GM23338 (cell line): Measurements from ENCODE around the gene SLC16A5.

Source experiments
- CREB1 ChIP-seq: fragments of 250-450 bp; sonication (Bioruptor Pico); IDR thresholded peaks from 2 replicates; pipeline ENCODE4 v1.5.0; 2020; ENCODE audit warnings: low read depth, mild to moderate bottlenecking, moderate library complexity
- CTCF ChIP-seq, 2 experiments: fragments of 200-600 bp in 1 of 2; sonication (generic) in 1 of 2; conservative IDR thresholded peaks; 2 replicates each; pipeline versions ENCODE4 v1.5.1 to v1.6.1; 2016 to 2017; ENCODE audit warnings: antibody characterized with exemption in 2 of 2, low read depth in 2 of 2, mild to moderate bottlenecking in 2 of 2, moderate library complexity in 1 of 2
- EZH2 ChIP-seq: fragments of 200-600 bp; sonication (generic); IDR thresholded peaks from one replicate; pipeline ENCODE4 v1.8.0; 2017; ENCODE audit warnings: antibody characterized with exemption, mild to moderate bottlenecking, low read depth; ENCODE audit not compliant: unreplicated experiment
- JUNB ChIP-seq: IDR thresholded peaks from one replicate; pipeline ENCODE4 v1.6.1; 2016; ENCODE audit warnings: antibody characterized with exemption; ENCODE audit not compliant: unreplicated experiment
- POLR2AphosphoS5 ChIP-seq: IDR thresholded peaks from 2 replicates; pipeline ENCODE4 v1.6.1; 2016; ENCODE audit warnings: antibody characterized with exemption, low read depth
- ZNF331 ChIP-seq: fragments of 250-450 bp; sonication (Bioruptor Pico); IDR thresholded peaks from 2 replicates; pipeline ENCODE4 v1.5.0; 2020; ENCODE audit warnings: low read depth, mild to moderate bottlenecking, moderate library complexity
- TF ChIP-seq, protein P1 (sequence below): IDR thresholded peaks from one replicate; pipeline ENCODE4 v1.6.1; 2018; ENCODE audit warnings: antibody characterized with exemption; ENCODE audit not compliant: unreplicated experiment
- TF ChIP-seq, protein P2 (sequence below): IDR thresholded peaks from 2 replicates; pipeline ENCODE4 v1.6.1; 2016; ENCODE audit warnings: antibody characterized with exemption

DNA sequence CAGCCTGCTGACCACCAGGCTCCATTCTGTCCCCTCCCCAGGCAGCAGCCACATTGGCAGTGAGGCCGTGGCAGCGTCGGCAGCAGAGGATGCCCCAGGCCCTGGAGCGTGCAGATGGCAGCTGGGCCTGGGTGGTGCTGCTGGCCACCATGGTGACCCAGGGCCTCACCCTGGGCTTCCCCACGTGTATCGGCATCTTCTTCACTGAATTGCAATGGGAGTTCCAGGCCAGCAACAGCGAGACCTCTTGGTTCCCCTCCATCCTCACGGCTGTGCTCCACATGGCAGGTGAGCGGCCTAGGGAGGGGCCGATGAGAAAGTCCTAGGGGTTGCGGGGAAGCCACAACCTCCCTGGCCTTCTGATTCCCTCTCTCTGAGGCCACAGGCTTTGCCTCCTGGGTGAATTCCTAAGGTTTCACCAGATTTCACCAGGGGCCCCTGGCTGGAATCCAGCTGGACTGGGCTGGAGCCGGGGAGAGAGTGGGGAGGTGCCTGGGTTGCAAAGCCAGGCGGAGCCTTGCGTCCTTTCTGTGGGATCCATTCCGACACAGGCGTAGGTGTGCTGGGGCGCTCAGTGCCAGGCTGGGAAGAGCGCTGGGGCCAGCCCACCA lies 5.9 kb downstream of the SLC16A5 start:
- TF ChIP-seq POLR2AphosphoS5 (no peak), CTCF (conservative IDR thresholded peaks at IDR 0.05; ENCODE audit: low read depth in 2 of 2) (no peak), EZH2 (no peak), ZNF331 (no peak), CREB1 (CRISPR knock-in tag) (no peak), JUNB (no peak)
- TF ChIP-seq, protein P1, sequence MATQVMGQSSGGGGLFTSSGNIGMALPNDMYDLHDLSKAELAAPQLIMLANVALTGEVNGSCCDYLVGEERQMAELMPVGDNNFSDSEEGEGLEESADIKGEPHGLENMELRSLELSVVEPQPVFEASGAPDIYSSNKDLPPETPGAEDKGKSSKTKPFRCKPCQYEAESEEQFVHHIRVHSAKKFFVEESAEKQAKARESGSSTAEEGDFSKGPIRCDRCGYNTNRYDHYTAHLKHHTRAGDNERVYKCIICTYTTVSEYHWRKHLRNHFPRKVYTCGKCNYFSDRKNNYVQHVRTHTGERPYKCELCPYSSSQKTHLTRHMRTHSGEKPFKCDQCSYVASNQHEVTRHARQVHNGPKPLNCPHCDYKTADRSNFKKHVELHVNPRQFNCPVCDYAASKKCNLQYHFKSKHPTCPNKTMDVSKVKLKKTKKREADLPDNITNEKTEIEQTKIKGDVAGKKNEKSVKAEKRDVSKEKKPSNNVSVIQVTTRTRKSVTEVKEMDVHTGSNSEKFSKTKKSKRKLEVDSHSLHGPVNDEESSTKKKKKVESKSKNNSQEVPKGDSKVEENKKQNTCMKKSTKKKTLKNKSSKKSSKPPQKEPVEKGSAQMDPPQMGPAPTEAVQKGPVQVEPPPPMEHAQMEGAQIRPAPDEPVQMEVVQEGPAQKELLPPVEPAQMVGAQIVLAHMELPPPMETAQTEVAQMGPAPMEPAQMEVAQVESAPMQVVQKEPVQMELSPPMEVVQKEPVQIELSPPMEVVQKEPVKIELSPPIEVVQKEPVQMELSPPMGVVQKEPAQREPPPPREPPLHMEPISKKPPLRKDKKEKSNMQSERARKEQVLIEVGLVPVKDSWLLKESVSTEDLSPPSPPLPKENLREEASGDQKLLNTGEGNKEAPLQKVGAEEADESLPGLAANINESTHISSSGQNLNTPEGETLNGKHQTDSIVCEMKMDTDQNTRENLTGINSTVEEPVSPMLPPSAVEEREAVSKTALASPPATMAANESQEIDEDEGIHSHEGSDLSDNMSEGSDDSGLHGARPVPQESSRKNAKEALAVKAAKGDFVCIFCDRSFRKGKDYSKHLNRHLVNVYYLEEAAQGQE = no peak
- TF ChIP-seq, protein P2, sequence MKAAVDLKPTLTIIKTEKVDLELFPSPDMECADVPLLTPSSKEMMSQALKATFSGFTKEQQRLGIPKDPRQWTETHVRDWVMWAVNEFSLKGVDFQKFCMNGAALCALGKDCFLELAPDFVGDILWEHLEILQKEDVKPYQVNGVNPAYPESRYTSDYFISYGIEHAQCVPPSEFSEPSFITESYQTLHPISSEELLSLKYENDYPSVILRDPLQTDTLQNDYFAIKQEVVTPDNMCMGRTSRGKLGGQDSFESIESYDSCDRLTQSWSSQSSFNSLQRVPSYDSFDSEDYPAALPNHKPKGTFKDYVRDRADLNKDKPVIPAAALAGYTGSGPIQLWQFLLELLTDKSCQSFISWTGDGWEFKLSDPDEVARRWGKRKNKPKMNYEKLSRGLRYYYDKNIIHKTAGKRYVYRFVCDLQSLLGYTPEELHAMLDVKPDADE = no peak
